Lung (tissue), 12 donors: ENCODE data around the gene PPARA. TPM values are rescaled to one million over a fixed set of nuclear protein-coding genes. Genes with fewer than 3 reads are reported as not detected.

Experiments
- ATAC-seq: fragments of 200-7000 bp; cut with Tn5 transposase; one replicate; pipeline ENCODE4 v1.9.1; 2020; ENCODE audit warnings: moderate number of reproducible peaks; ENCODE audit not compliant: insufficient read depth, low FRiP score
- DNase-seq, 3 donors: peaks; one replicate each; pipeline ENCODE4 v3.0.0-alpha.2; 2013 to 2017
- H3K27ac ChIP-seq, 2 donors: one replicate each; pipeline ENCODE4 v1.5.1; 2013; ENCODE audit warnings: mild to moderate bottlenecking in 2 of 2, moderate library complexity in 2 of 2, control low read depth in 1 of 2, inconsistent platforms in 1 of 2, low read depth in 1 of 2, low read length in 1 of 2
- H3K27me3 ChIP-seq, 3 donors: one replicate each; pipeline ENCODE4 v1.5.1; 2013; ENCODE audit warnings: low read length in 2 of 3; ENCODE audit not compliant: control insufficient read depth in 3 of 3, insufficient read depth in 3 of 3
- H3K36me3 ChIP-seq, 4 donors: one replicate each; pipeline ENCODE4 v1.5.1; 2013; ENCODE audit warnings: low read length in 4 of 4, mild to moderate bottlenecking in 1 of 4, moderate library complexity in 1 of 4; ENCODE audit not compliant: control insufficient read depth in 4 of 4, insufficient read depth in 4 of 4
- H3K4me1 ChIP-seq, 5 donors: one replicate each; pipeline ENCODE4 v1.5.1; 2013; ENCODE audit warnings: low read length in 5 of 5, mild to moderate bottlenecking in 2 of 5, moderate library complexity in 1 of 5; ENCODE audit not compliant: control insufficient read depth in 5 of 5, insufficient read depth in 5 of 5
- H3K4me3 ChIP-seq: one replicate; pipeline ENCODE4 v1.5.1; 2013; ENCODE audit warnings: mild to moderate bottlenecking, control low read depth, moderate library complexity
- H3K9ac ChIP-seq, 2 donors: one replicate each; pipeline ENCODE4 v1.5.1; 2013; ENCODE audit warnings: low read length in 2 of 2, control low read depth in 1 of 2; ENCODE audit not compliant: insufficient read depth in 1 of 2
- H3K9me3 ChIP-seq, 4 donors: one replicate each; pipeline ENCODE4 v1.5.1; 2013; ENCODE audit warnings: low read length in 3 of 4, mild to moderate bottlenecking in 1 of 4, moderate library complexity in 1 of 4; ENCODE audit not compliant: control insufficient read depth in 4 of 4, insufficient read depth in 3 of 4
- CTCF ChIP-seq: IDR thresholded peaks from 2 replicates; pipeline ENCODE4 v1.5.1; 2012; ENCODE audit warnings: mild to moderate bottlenecking; ENCODE audit errors: control extremely low read depth, extremely low read depth
- WGBS, 2 donors: extraction: QIAGEN DNeasy Blood & Tissue Kit; methylation state at CpG; one replicate each; pipeline ENCODE4 v1.1.7; 2013; 5-methylcytosine and 5-hydroxymethylcytosine counted together
- polyA plus RNA-seq, 2 donors: library from polyadenylated mRNA; stranded (reverse); fragments of 200-250 nt; gene quantifications; one replicate each; pipeline ENCODE4 v1.2.1, GENCODE V29; 2013
- total RNA-seq, 2 donors: library from RNA; depleted of rRNA in 1 of 2; stranded (reverse); fragments of >200 nt in 1 of 2; gene quantifications; one replicate each; pipeline ENCODE4 v1.2.1, GENCODE V29; 2014 to 2021
- donor health status: control.
- donor health status: control.
- donor health status: Bipolar disorder and iron deficiency.
- donor health status: healthy.
- donor health status: DM: yes; HTN: yes; CAD: no.

PPARA gene
- total and polyA plus RNA-seq, 4 donors: 4.4 to 18.1 (median 11.0) TPM

- no peak overlapping the region for H3K4me3 ChIP-seq
- 96% methylated on average over 12 of the region's 12 CpGs for WGBS, 2 donors
- H3K9ac ChIP-seq: no peak overlapping the region
- ATAC-seq (no peak), DNase-seq (peak in 1 of 3 donors; percentile 16)
- H3K27ac ChIP-seq: no peak overlapping the region
- H3K27me3 ChIP-seq: no peaks in the 10 kb centered on the region
- TF ChIP-seq CTCF: no peak
- H3K9me3 ChIP-seq: peaks cover 0 to 18% (median 13%) of the 10 kb centered on the region in 4 donors
- peaks cover 5 to 51% (median 30%) of the 10 kb centered on the region in 4 donors for H3K36me3 ChIP-seq
- no peaks in the 10 kb centered on the region for H3K4me1 ChIP-seq
Observed at GRCh38 chr22:46180370-46181137, 30.2 kb downstream of the PPARA start.

- WGBS, 2 donors: 75% methylated on average over 5 of the region's 5 CpGs
- H3K36me3 ChIP-seq: peaks cover 1 to 38% (median 22%) of the 10 kb centered on the region in 4 donors
- H3K9ac ChIP-seq: no peak overlapping the region
- H3K27ac ChIP-seq: no peak overlapping the region
- H3K4me1 ChIP-seq: no peaks in the 10 kb centered on the region
- ATAC-seq: no peak
- H3K9me3 ChIP-seq: peaks cover 0 to 18% (median 11%) of the 10 kb centered on the region in 4 donors
- H3K4me3 ChIP-seq: no peak overlapping the region
- no peak for TF ChIP-seq CTCF
- DNase-seq: no peak
- no peaks in the 10 kb centered on the region for H3K27me3 ChIP-seq
Observed at GRCh38 chr22:46183733-46184132, 33.4 kb downstream of the PPARA start.

GRCh38 chr22:46185283-46185682 lies 35.0 kb downstream of the PPARA start:
- 82 to 97% methylated on average over 2 of the region's 2 CpGs for WGBS, 2 donors
- H3K36me3 ChIP-seq: peaks cover 0 to 33% (median 19%) of the 10 kb centered on the region in 4 donors
- DNase-seq (no peak), ATAC-seq (no peak)
- no peak overlapping the region for H3K4me3 ChIP-seq
- no peaks in the 10 kb centered on the region for H3K27me3 ChIP-seq
- no peak overlapping the region for H3K9ac ChIP-seq
- H3K27ac ChIP-seq: no peak overlapping the region
- TF ChIP-seq CTCF: no peak
- no peaks in the 10 kb centered on the region for H3K4me1 ChIP-seq
- H3K9me3 ChIP-seq: peaks cover 0 to 12% (median 7%) of the 10 kb centered on the region in 4 donors
